HepG2 (cell line): ENCODE results near the gene GFPT2.

Source experiments
- BRCA1 ChIP-seq: sonication (generic); formaldehyde crosslinking; IDR thresholded peaks from 2 replicates; pipeline ENCODE4 v1.4.0; 2020; ENCODE audit warnings: missing genetic modification reagents
- CEBPB ChIP-seq: IDR thresholded peaks from 2 replicates; pipeline ENCODE4 v1.6.1; 2011; ENCODE audit warnings: low read depth, low read length, improper control_type of control experiment, borderline replicate concordance
- POLR2A ChIP-seq, 2 experiments: IDR thresholded peaks; 2 replicates each; pipeline ENCODE4 v1.6.1; 2011; ENCODE audit warnings: low read depth in 2 of 2, low read length in 2 of 2, mild to moderate bottlenecking in 1 of 2, moderate library complexity in 1 of 2; ENCODE audit not compliant: insufficient read depth in 1 of 2
- SIX4 ChIP-seq: sonication (generic); formaldehyde crosslinking; IDR thresholded peaks from 2 replicates; pipeline ENCODE4 v1.4.0; 2020; ENCODE audit warnings: missing genetic modification reagents
- U2AF2 ChIP-seq: fragments of 200-400 bp; formaldehyde crosslinking; IDR thresholded peaks from 2 replicates; pipeline ENCODE4 v1.6.1; 2017; ENCODE audit warnings: low read depth, mild to moderate bottlenecking, low read length
- ZFYVE20 ChIP-seq: sonication (generic); formaldehyde crosslinking; IDR thresholded peaks from 2 replicates; pipeline ENCODE4 v1.8.0; 2023; ENCODE audit warnings: low read depth, mild to moderate bottlenecking, moderate library complexity, missing genetic modification reagents, borderline replicate concordance
- TF ChIP-seq, protein P1 (sequence below): sonication (generic); formaldehyde crosslinking; IDR thresholded peaks from 2 replicates; pipeline ENCODE4 v1.5.0; 2020; ENCODE audit warnings: mild to moderate bottlenecking, missing genetic modification reagents, moderate library complexity
- TF ChIP-seq, protein P2 (sequence below): fragments of 450-650 bp; IDR thresholded peaks from 2 replicates; pipeline ENCODE4 v1.6.1; 2016
- TF ChIP-seq, protein P3 (sequence below): IDR thresholded peaks from 2 replicates; pipeline ENCODE4 v1.6.1; 2018; ENCODE audit warnings: missing genetic modification reagents, mild to moderate bottlenecking, missing compliant biosample characterization

DNA sequence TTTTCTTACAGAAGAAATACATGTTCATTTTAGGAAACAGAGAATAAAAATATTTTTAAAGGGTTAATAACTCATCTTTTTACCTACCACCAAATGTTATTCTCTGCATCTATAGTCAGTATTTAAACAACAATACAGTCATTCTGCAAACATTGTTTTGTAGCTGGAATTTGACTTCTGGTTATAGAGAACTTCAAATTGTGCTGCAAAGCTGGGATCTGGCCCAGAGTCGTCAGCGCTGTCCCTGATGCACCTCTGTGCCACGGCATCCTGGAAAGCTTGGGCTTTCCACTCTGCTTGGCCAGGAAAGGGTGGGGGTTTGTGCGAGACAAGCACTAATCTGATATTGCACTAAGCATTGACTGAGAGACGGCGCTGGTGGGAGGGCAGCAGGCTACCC is 5.0 kb upstream of the GFPT2 start:
- TF ChIP-seq, protein P1, sequence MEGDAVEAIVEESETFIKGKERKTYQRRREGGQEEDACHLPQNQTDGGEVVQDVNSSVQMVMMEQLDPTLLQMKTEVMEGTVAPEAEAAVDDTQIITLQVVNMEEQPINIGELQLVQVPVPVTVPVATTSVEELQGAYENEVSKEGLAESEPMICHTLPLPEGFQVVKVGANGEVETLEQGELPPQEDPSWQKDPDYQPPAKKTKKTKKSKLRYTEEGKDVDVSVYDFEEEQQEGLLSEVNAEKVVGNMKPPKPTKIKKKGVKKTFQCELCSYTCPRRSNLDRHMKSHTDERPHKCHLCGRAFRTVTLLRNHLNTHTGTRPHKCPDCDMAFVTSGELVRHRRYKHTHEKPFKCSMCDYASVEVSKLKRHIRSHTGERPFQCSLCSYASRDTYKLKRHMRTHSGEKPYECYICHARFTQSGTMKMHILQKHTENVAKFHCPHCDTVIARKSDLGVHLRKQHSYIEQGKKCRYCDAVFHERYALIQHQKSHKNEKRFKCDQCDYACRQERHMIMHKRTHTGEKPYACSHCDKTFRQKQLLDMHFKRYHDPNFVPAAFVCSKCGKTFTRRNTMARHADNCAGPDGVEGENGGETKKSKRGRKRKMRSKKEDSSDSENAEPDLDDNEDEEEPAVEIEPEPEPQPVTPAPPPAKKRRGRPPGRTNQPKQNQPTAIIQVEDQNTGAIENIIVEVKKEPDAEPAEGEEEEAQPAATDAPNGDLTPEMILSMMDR (CRISPR knock-in tag), result no peak
- TF ChIP-seq U2AF2, result no peak
- TF ChIP-seq ZFYVE20 (CRISPR knock-in tag), result no peak
- TF ChIP-seq, protein P2, sequence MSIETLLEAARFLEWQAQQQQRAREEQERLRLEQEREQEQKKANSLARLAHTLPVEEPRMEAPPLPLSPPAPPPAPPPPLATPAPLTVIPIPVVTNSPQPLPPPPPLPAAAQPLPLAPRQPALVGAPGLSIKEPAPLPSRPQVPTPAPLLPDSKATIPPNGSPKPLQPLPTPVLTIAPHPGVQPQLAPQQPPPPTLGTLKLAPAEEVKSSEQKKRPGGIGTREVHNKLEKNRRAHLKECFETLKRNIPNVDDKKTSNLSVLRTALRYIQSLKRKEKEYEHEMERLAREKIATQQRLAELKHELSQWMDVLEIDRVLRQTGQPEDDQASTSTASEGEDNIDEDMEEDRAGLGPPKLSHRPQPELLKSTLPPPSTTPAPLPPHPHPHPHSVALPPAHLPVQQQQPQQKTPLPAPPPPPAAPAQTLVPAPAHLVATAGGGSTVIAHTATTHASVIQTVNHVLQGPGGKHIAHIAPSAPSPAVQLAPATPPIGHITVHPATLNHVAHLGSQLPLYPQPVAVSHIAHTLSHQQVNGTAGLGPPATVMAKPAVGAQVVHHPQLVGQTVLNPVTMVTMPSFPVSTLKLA, result no peak
- TF ChIP-seq SIX4 (CRISPR knock-in tag), result no peak
- no peak for TF ChIP-seq CEBPB
- no peak for TF ChIP-seq POLR2A (IDR thresholded peaks at IDR 0.05; ENCODE audit: insufficient read depth in 1 of 2, low read depth in 2 of 2, low read length in 2 of 2)
- TF ChIP-seq, protein P3, sequence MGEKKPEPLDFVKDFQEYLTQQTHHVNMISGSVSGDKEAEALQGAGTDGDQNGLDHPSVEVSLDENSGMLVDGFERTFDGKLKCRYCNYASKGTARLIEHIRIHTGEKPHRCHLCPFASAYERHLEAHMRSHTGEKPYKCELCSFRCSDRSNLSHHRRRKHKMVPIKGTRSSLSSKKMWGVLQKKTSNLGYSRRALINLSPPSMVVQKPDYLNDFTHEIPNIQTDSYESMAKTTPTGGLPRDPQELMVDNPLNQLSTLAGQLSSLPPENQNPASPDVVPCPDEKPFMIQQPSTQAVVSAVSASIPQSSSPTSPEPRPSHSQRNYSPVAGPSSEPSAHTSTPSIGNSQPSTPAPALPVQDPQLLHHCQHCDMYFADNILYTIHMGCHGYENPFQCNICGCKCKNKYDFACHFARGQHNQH (CRISPR knock-in tag), result no peak
- no peak for TF ChIP-seq BRCA1 (CRISPR knock-in tag)
